Measurements from ENCODE around the gene LONP2.

Gene LONP2

GRCh38 chr16:48262631-48263030 is 18.5 kb downstream of the LONP2 start:
- no peak overlapping the region for H2AFZ ChIP-seq (ENCODE audit: low read length)
- TF ChIP-seq EZH2phosphoT487 (IDR thresholded peaks at IDR 0.05; ENCODE audit: low read length) (no peak), EZH2 (optimal IDR thresholded peaks at IDR 0.05; ENCODE audit: low read depth, low read length) (no peak), CTCF (IDR thresholded peaks at IDR 0.05; ENCODE audit: low read length) (no peak)
- no peak for DNase-seq
- no peak overlapping the region for H3K9ac ChIP-seq (ENCODE audit: low read length)
- no peaks in the 10 kb centered on the region for H3F3A ChIP-seq (ENCODE audit: insufficient read depth, low read length)
- H3K79me2 ChIP-seq (ENCODE audit: low read length) = peaks cover under 1% of the 10 kb centered on the region; the same call in 1 of the 2 replicates
- H3K4me3 ChIP-seq (ENCODE audit: low read length) = no peak overlapping the region
- peaks cover 18% of the 10 kb centered on the region; the same call in 1 of the 2 replicates for H3K36me3 ChIP-seq (replicated peaks; ENCODE audit: insufficient read depth, low read length)
- no peaks in the 10 kb centered on the region for H3K9me3 ChIP-seq (replicated peaks; ENCODE audit: insufficient read depth, low read length)
- no peaks in the 10 kb centered on the region for H3K9me2 ChIP-seq (replicated peaks; ENCODE audit: insufficient read depth, low read length)
- H3K4me1 ChIP-seq (ENCODE audit: low read length) = no peaks in the 10 kb centered on the region
- no peak overlapping the region for H3K4me2 ChIP-seq (ENCODE audit: low read depth, low read length)
- no peaks in the 10 kb centered on the region for H3K27me3 ChIP-seq (replicated peaks; ENCODE audit: insufficient read depth, low read length)
- no peak overlapping the region for H3K27ac ChIP-seq (ENCODE audit: low read length)
- H4K20me1 ChIP-seq (ENCODE audit: insufficient read depth, low read length) = no peaks in the 10 kb centered on the region; the same call in 1 of the 2 replicates

GRCh38 chr16:48269011-48269410 is 24.9 kb downstream of the LONP2 start:
- Histone ChIP-seq H3K9ac (ENCODE audit: low read length) (no peak overlapping the region), H3K9me2 (replicated peaks; ENCODE audit: insufficient read depth, low read length) (no peaks in the 10 kb centered on the region), H3K4me3 (ENCODE audit: low read length) (no peak overlapping the region), H3K4me1 (ENCODE audit: low read length) (no peaks in the 10 kb centered on the region), H3K9me3 (replicated peaks; ENCODE audit: insufficient read depth, low read length) (no peaks in the 10 kb centered on the region), H2AFZ (ENCODE audit: low read length) (no peak overlapping the region), H3K4me2 (ENCODE audit: low read depth, low read length) (no peak overlapping the region), H4K20me1 (ENCODE audit: insufficient read depth, low read length) (no peaks in the 10 kb centered on the region; the same call in 1 of the 2 replicates), H3K27ac (ENCODE audit: low read length) (no peak overlapping the region), H3F3A (ENCODE audit: insufficient read depth, low read length) (no peaks in the 10 kb centered on the region), H3K79me2 (ENCODE audit: low read length) (no peaks in the 10 kb centered on the region; the same call in 1 of the 2 replicates), H3K36me3 (replicated peaks; ENCODE audit: insufficient read depth, low read length) (peaks cover 8% of the 10 kb centered on the region; the same call in 1 of the 2 replicates), H3K27me3 (replicated peaks; ENCODE audit: insufficient read depth, low read length) (no peaks in the 10 kb centered on the region)
- TF ChIP-seq EZH2 (optimal IDR thresholded peaks at IDR 0.05; ENCODE audit: low read depth, low read length) (no peak), EZH2phosphoT487 (IDR thresholded peaks at IDR 0.05; ENCODE audit: low read length) (no peak), CTCF (IDR thresholded peaks at IDR 0.05; ENCODE audit: low read length) (no peak)
- DNase-seq = no peak

GRCh38 chr16:48271728-48272127 is 27.6 kb downstream of the LONP2 start:
- no peak overlapping the region for H3K4me3 ChIP-seq (ENCODE audit: low read length)
- H3K9me2 ChIP-seq (replicated peaks; ENCODE audit: insufficient read depth, low read length) = no peaks in the 10 kb centered on the region
- H3K79me2 ChIP-seq (ENCODE audit: low read length) = no peaks in the 10 kb centered on the region; the same call in 1 of the 2 replicates
- H3F3A ChIP-seq (ENCODE audit: insufficient read depth, low read length) = no peaks in the 10 kb centered on the region
- H3K9ac ChIP-seq (ENCODE audit: low read length) = no peak overlapping the region
- TF ChIP-seq EZH2 (optimal IDR thresholded peaks at IDR 0.05; ENCODE audit: low read depth, low read length) = no peak
- TF ChIP-seq CTCF (IDR thresholded peaks at IDR 0.05; ENCODE audit: low read length) = no peak
- no peak for TF ChIP-seq EZH2phosphoT487 (IDR thresholded peaks at IDR 0.05; ENCODE audit: low read length)
- H3K9me3 ChIP-seq (replicated peaks; ENCODE audit: insufficient read depth, low read length) = no peaks in the 10 kb centered on the region
- no peak for DNase-seq
- H3K27ac ChIP-seq (ENCODE audit: low read length) = no peak overlapping the region
- no peak overlapping the region for H3K4me2 ChIP-seq (ENCODE audit: low read depth, low read length)
- no peaks in the 10 kb centered on the region for H4K20me1 ChIP-seq (ENCODE audit: insufficient read depth, low read length)
- H2AFZ ChIP-seq (ENCODE audit: low read length) = no peak overlapping the region
- H3K27me3 ChIP-seq (replicated peaks; ENCODE audit: insufficient read depth, low read length) = no peaks in the 10 kb centered on the region
- no peaks in the 10 kb centered on the region; the same call in 1 of the 2 replicates for H3K36me3 ChIP-seq (replicated peaks; ENCODE audit: insufficient read depth, low read length)
- H3K4me1 ChIP-seq (ENCODE audit: low read length) = no peaks in the 10 kb centered on the region
